HFFc6 (cell line): Measurements from ENCODE around the gene PDS5B. TPM values are rescaled to one million over a fixed set of nuclear protein-coding genes. Genes with fewer than 3 reads are reported as not detected.
"Not testable (repeated sequence)": the region's sequence is repeated elsewhere in the genome, so short reads cannot be mapped to it uniquely, and the experiment has no call there.

Experiments used
- DNase-seq: peaks from one replicate; pipeline ENCODE4 v3.0.0-alpha.2; 2018
- H3K27ac Mint-ChIP-seq: 2 replicates; pipeline ENCODE4 v1.8.0; 2020; ENCODE audit warnings: mild to moderate bottlenecking, mixed read lengths
- H3K27me3 Mint-ChIP-seq: 2 replicates; pipeline ENCODE4 v1.8.0; 2021; ENCODE audit warnings: mild to moderate bottlenecking, moderate library complexity, mixed read lengths; ENCODE audit not compliant: insufficient read depth
- H3K36me3 Mint-ChIP-seq: 2 replicates; pipeline ENCODE4 v1.8.0; 2021; ENCODE audit warnings: low read depth, mixed read lengths
- H3K4me1 Mint-ChIP-seq: 2 replicates; pipeline ENCODE4 v1.8.0; 2020; ENCODE audit warnings: low read depth, mixed read lengths
- H3K4me3 Mint-ChIP-seq: 2 replicates; pipeline ENCODE4 v1.8.0; 2020; ENCODE audit warnings: mild to moderate bottlenecking, moderate library complexity, mixed read lengths
- H3K9me3 Mint-ChIP-seq: 2 replicates; pipeline ENCODE4 v1.8.0; 2020; ENCODE audit warnings: mild to moderate bottlenecking, mixed read lengths
- CTCF ChIP-seq: fragments of 200-600 bp; sonication (generic); IDR thresholded peaks from 2 replicates; pipeline ENCODE4 v1.5.0; 2021; ENCODE audit warnings: antibody characterized with exemption, mild to moderate bottlenecking
- total RNA-seq, 6 experiments: library from RNA; stranded (reverse); fragmentation: NEBNext Ultra II Directional; extraction: Animal tissue kit (Norgen Biotek cat#: 25700); gene quantifications; 2 replicates in 1 of 6; 3 replicates in 5 of 6; pipeline ENCODE4 v1.2.3, GENCODE V29; 2021

The PDS5B gene
- total RNA-seq, 6 experiments from 2014 or later, result 21.0 to 28.9 (median 24.6) TPM

GRCh38 chr13:32713397-32713796 is 127.1 kb downstream of the PDS5B start:
- peaks cover 2% of the 10 kb centered on the region for H3K27me3 Mint-ChIP-seq
- no peak overlapping the region for H3K27ac Mint-ChIP-seq
- no peak overlapping the region for H3K4me3 Mint-ChIP-seq
- TF ChIP-seq CTCF, result no peak
- H3K9me3 Mint-ChIP-seq, result peaks cover 19% of the 10 kb centered on the region
- no peak for DNase-seq
- H3K4me1 Mint-ChIP-seq, result no peaks in the 10 kb centered on the region
- H3K36me3 Mint-ChIP-seq, result peaks cover 50% of the 10 kb centered on the region

- H3K4me1 Mint-ChIP-seq, H3K27me3 Mint-ChIP-seq, H3K27ac Mint-ChIP-seq, DNase-seq, H3K4me3 Mint-ChIP-seq: not testable (repeated sequence)
- Mint-ChIP-seq H3K9me3 (peaks cover 19% of the 10 kb centered on the region), H3K36me3 (peaks cover 51% of the 10 kb centered on the region)
These were observed 129.9 kb downstream of the PDS5B start for GRCh38 chr13:32716201-32716600.

GRCh38 chr13:32720026-32720425 is 133.8 kb downstream of the PDS5B start:
- no peak overlapping the region for H3K4me3 Mint-ChIP-seq
- H3K36me3 Mint-ChIP-seq, result peaks cover 16% of the 10 kb centered on the region
- TF ChIP-seq CTCF, result no peak
- no peaks in the 10 kb centered on the region; the same call in 1 of the 2 replicates for H3K27me3 Mint-ChIP-seq
- no peak for DNase-seq
- peaks cover 5% of the 10 kb centered on the region; the same call in 1 of the 2 replicates for H3K4me1 Mint-ChIP-seq
- H3K27ac Mint-ChIP-seq, result no peak overlapping the region
- H3K9me3 Mint-ChIP-seq, result peaks cover 5% of the 10 kb centered on the region; the same call in 1 of the 2 replicates

GRCh38 chr13:32721131-32722034 is 135.1 kb downstream of the PDS5B start:
- not testable (repeated sequence) for H3K4me3 Mint-ChIP-seq, DNase-seq, H3K9me3 Mint-ChIP-seq, H3K27ac Mint-ChIP-seq, H3K4me1 Mint-ChIP-seq, H3K27me3 Mint-ChIP-seq
- H3K36me3 Mint-ChIP-seq, result peaks cover 11% of the 10 kb centered on the region; the same call in 1 of the 2 replicates

- TF ChIP-seq CTCF, result no peak
- Mint-ChIP-seq H3K27ac (no peak overlapping the region), H3K36me3 (peaks cover 11% of the 10 kb centered on the region; the same call in 1 of the 2 replicates), H3K27me3 (no peaks in the 10 kb centered on the region), H3K9me3 (no peaks in the 10 kb centered on the region), H3K4me3 (no peak overlapping the region), H3K4me1 (peaks cover 5% of the 10 kb centered on the region; the same call in 1 of the 2 replicates)
- DNase-seq, result no peak
These were observed 136.1 kb downstream of the PDS5B start for GRCh38 chr13:32722340-32722739.

- TF ChIP-seq CTCF, result no peak
- no peaks in the 10 kb centered on the region for H3K9me3 Mint-ChIP-seq
- no peak for DNase-seq
- peaks cover 6% of the 10 kb centered on the region for H3K36me3 Mint-ChIP-seq
- H3K27ac Mint-ChIP-seq, result no peak overlapping the region
- peaks cover 5% of the 10 kb centered on the region; the same call in 1 of the 2 replicates for H3K4me1 Mint-ChIP-seq
- H3K4me3 Mint-ChIP-seq, result no peak overlapping the region
- no peaks in the 10 kb centered on the region; the same call in 1 of the 2 replicates for H3K27me3 Mint-ChIP-seq
These were observed 137.7 kb downstream of the PDS5B start for GRCh38 chr13:32723987-32724386.
